Uterus (tissue), 2 donors: Measurements from ENCODE around the gene XPNPEP3.

Experiments used
- POLR2A ChIP-seq, 2 donors: fragments of 450-650 bp; IDR thresholded peaks; one replicate each; pipeline ENCODE4 v1.6.1; 2016; ENCODE audit warnings: antibody characterized with exemption in 2 of 2, mild to moderate bottlenecking in 1 of 2, moderate library complexity in 1 of 2
- TF ChIP-seq, protein P1 (sequence below), 4 experiments: fragments of 200-600 bp in 2 of 4; fragments of 450-650 bp in 2 of 4; sonication (generic) in 2 of 4; IDR thresholded peaks; one replicate each; pipeline ENCODE4 v1.5.1; 2016 to 2019; ENCODE audit warnings: antibody characterized with exemption in 4 of 4, mild to moderate bottlenecking in 2 of 4, moderate library complexity in 1 of 4

DNA sequence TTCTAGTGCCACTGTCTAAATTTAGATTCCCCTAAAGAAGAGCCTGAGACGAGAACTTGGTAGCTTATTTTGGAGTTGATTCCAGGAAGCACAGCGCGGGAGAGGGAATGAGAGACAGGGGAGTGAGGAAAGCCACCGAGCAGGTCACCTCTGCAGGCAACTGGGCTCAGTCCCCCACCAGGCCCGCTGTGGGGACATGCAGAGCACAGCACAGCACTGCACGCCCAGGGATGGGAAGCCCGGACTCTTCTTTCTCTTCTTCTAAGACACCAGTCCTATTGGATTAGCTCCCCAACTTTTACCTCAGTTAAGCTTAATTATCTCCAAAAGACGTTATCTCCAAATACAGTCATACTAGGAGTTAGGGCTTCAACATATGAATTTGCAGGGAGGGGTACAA is 122.9 kb downstream of the XPNPEP3 start:
- no peak for TF ChIP-seq POLR2A (IDR thresholded peaks at IDR 0.05)
- TF ChIP-seq, protein P1, sequence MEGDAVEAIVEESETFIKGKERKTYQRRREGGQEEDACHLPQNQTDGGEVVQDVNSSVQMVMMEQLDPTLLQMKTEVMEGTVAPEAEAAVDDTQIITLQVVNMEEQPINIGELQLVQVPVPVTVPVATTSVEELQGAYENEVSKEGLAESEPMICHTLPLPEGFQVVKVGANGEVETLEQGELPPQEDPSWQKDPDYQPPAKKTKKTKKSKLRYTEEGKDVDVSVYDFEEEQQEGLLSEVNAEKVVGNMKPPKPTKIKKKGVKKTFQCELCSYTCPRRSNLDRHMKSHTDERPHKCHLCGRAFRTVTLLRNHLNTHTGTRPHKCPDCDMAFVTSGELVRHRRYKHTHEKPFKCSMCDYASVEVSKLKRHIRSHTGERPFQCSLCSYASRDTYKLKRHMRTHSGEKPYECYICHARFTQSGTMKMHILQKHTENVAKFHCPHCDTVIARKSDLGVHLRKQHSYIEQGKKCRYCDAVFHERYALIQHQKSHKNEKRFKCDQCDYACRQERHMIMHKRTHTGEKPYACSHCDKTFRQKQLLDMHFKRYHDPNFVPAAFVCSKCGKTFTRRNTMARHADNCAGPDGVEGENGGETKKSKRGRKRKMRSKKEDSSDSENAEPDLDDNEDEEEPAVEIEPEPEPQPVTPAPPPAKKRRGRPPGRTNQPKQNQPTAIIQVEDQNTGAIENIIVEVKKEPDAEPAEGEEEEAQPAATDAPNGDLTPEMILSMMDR (IDR thresholded peaks at IDR 0.05) = no peak
